ENCODE data around the gene MIB1. TPM values are rescaled to one million over a fixed set of nuclear protein-coding genes. Genes with fewer than 3 reads are reported as not detected.

The MIB1 gene
- total and polyA plus RNA-seq, 2 donors (not counting 1 experiment from before 2014, with no cell fraction given): 1.8 to 25.5 TPM

DNA sequence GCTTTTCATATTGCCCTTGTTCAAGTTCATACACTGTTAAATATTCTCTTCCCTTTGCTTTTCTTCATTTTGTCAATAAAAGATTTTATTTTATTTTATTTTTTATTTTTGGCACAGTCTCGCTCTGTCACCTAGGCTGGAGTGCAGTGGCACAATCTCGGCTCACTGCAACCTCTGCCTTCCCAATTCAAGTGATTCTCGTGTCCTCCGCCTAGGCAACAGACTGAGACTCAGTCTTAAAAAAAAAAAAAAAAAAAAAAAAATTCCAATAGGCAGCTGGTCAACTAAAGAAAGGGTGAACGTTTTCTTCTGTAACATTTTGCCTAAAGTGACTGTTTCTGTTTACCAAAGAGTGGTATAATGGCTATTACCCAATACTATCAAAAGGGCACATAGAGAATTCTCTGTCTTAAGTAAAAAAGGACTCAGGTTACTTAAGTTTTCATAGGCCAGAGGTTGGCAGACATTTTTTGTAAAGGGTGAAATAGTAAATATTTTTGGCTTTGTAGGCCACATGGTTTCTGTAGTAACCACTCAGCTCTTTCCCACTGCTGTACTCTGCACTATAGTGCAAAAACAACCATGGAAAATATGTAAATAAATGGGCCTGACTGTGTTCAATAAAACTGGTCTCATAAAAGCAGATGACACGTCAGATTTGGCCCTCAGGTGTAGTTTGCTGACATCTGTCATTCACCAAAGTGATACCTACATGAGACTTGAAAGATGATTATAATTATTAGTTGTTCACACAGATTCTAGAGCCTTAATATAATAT, 113.4 kb downstream of the MIB1 start:
- Histone ChIP-seq H2AFZ (ENCODE audit: insufficient read depth, low read depth, low read length, poor library complexity, severe bottlenecking) (no peak overlapping the region), H3K9me3 (ENCODE audit: control extremely low read depth in 1 of 3, control insufficient read depth in 2 of 3, insufficient read depth in 1 of 3, low read length in 2 of 3) (no peaks in the 10 kb centered on the region), H3K36me3 (replicated peaks in 1 of 2; ENCODE audit: control extremely low read depth in 1 of 2, control insufficient read depth in 1 of 2, extremely low read depth in 1 of 2, insufficient read depth in 2 of 2, low read length in 1 of 2) (peaks cover 2 to 3% of the 10 kb centered on the region in 2 experiments), H3K4me2 (replicated peaks; ENCODE audit: low read depth, low read length, poor library complexity, severe bottlenecking) (no peak overlapping the region), H3K27ac (ENCODE audit: low read length in 2 of 2) (peak overlapping the region in 1 of 2 donors; percentile 77), H3K27me3 (replicated peaks in 1 of 4; ENCODE audit: control extremely low read depth in 1 of 4, control insufficient read depth in 3 of 4, insufficient read depth in 4 of 4, low read length in 3 of 4) (no peaks in the 10 kb centered on the region), H3K4me1 (ENCODE audit: control insufficient read depth in 2 of 2, insufficient read depth in 2 of 2, low read length in 2 of 2) (peaks cover 11 to 15% of the 10 kb centered on the region in 2 donors), H4K20me1 (ENCODE audit: control insufficient read depth, insufficient read depth, low read length, poor library complexity, severe bottlenecking) (no peaks in the 10 kb centered on the region), H3K79me2 (ENCODE audit: control insufficient read depth, insufficient read depth, low read length) (no peaks in the 10 kb centered on the region), H3K9ac (ENCODE audit: low read length) (no peak overlapping the region), H3K4me3 (ENCODE audit: control extremely low read depth in 1 of 5, extremely low read depth in 1 of 5, insufficient read depth in 1 of 5, low read depth in 2 of 5, low read length in 4 of 5) (no peak overlapping the region)
- Mint-ChIP-seq H3K9me3 (ENCODE audit: insufficient read depth) (no peaks in the 10 kb centered on the region), H3K27me3 (no peaks in the 10 kb centered on the region), H3K4me3 (no peak overlapping the region), H3K4me1 (peaks cover 28% of the 10 kb centered on the region), H3K27ac (no peak overlapping the region)
- ChIA-PET POLR2A (no interaction called here), CTCF (interaction anchor here (0.6 to 1.1 kb wide), 2 partner anchors 12 to 76 kb away, joined by 3 read pairs; no protein-coding TSS in a partner anchor)
- intact Hi-C loops (cut with micrococcal nuclease): loop anchor here (5.0 kb wide), 1 partner anchor 242 kb away; the partner anchor contains the start of gene SNRPD1
- DNase-seq: no peak
- WGBS (ENCODE audit: insufficient coverage): 90% methylated on average over 2 of the region's 6 CpGs
- no peak for ATAC-seq (ENCODE audit: low read depth)
- TF ChIP-seq EZH2 (IDR thresholded peaks at IDR 0.05; ENCODE audit: borderline replicate concordance, insufficient read depth, low read depth, low read length, poor library complexity, severe bottlenecking): no peak
- TF ChIP-seq, protein P1, sequence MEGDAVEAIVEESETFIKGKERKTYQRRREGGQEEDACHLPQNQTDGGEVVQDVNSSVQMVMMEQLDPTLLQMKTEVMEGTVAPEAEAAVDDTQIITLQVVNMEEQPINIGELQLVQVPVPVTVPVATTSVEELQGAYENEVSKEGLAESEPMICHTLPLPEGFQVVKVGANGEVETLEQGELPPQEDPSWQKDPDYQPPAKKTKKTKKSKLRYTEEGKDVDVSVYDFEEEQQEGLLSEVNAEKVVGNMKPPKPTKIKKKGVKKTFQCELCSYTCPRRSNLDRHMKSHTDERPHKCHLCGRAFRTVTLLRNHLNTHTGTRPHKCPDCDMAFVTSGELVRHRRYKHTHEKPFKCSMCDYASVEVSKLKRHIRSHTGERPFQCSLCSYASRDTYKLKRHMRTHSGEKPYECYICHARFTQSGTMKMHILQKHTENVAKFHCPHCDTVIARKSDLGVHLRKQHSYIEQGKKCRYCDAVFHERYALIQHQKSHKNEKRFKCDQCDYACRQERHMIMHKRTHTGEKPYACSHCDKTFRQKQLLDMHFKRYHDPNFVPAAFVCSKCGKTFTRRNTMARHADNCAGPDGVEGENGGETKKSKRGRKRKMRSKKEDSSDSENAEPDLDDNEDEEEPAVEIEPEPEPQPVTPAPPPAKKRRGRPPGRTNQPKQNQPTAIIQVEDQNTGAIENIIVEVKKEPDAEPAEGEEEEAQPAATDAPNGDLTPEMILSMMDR (IDR thresholded peaks at IDR 0.05): no peak

DNA sequence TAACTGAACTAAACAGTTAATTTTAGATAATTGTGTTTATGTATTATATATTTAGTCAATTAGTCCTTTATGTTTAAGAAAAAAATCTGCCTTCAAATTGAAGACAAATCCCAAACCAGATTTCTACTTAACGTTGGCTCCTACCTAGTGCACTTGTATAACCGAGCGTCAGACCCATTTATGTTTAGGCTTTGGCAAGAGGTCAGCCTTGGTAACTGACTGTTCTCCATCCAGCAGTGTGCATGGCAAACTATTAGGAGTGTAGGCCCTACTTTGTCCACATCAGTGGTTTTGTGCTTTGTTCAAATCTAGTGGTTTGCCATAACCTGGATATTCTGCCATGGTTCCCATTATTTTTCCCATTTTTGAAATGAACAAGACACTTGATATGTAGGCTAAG, 114.8 kb downstream of the MIB1 start:
- Mint-ChIP-seq H3K4me3 (no peak overlapping the region), H3K4me1 (peaks cover 28% of the 10 kb centered on the region), H3K27me3 (no peaks in the 10 kb centered on the region), H3K9me3 (ENCODE audit: insufficient read depth) (no peaks in the 10 kb centered on the region), H3K27ac (no peak overlapping the region)
- H3K9ac ChIP-seq (ENCODE audit: low read length): no peak overlapping the region
- TF ChIP-seq, protein P1 (IDR thresholded peaks at IDR 0.05): no peak
- no peak for TF ChIP-seq EZH2 (IDR thresholded peaks at IDR 0.05; ENCODE audit: borderline replicate concordance, insufficient read depth, low read depth, low read length, poor library complexity, severe bottlenecking)
- H3K79me2 ChIP-seq (ENCODE audit: control insufficient read depth, insufficient read depth, low read length): no peaks in the 10 kb centered on the region
- ChIA-PET CTCF (no interaction called here), POLR2A (no interaction called here)
- no peaks in the 10 kb centered on the region for H3K9me3 ChIP-seq (ENCODE audit: control extremely low read depth in 1 of 3, control insufficient read depth in 2 of 3, insufficient read depth in 1 of 3, low read length in 2 of 3)
- H4K20me1 ChIP-seq (ENCODE audit: control insufficient read depth, insufficient read depth, low read length, poor library complexity, severe bottlenecking): no peaks in the 10 kb centered on the region
- WGBS (ENCODE audit: insufficient coverage): 100% methylated on average over 2 of the region's 3 CpGs
- no peak overlapping the region for H3K4me2 ChIP-seq (replicated peaks; ENCODE audit: low read depth, low read length, poor library complexity, severe bottlenecking)
- H2AFZ ChIP-seq (ENCODE audit: insufficient read depth, low read depth, low read length, poor library complexity, severe bottlenecking): no peak overlapping the region
- H3K27me3 ChIP-seq (replicated peaks in 1 of 4; ENCODE audit: control extremely low read depth in 1 of 4, control insufficient read depth in 3 of 4, insufficient read depth in 4 of 4, low read length in 3 of 4): no peaks in the 10 kb centered on the region
- H3K36me3 ChIP-seq (replicated peaks in 1 of 2; ENCODE audit: control extremely low read depth in 1 of 2, control insufficient read depth in 1 of 2, extremely low read depth in 1 of 2, insufficient read depth in 2 of 2, low read length in 1 of 2): peaks cover 0 to 7% of the 10 kb centered on the region in 2 experiments
- DNase-seq (no peak), ATAC-seq (ENCODE audit: low read depth) (no peak)
- intact Hi-C loops (cut with micrococcal nuclease): no loop called here
- no peak overlapping the region for H3K27ac ChIP-seq (ENCODE audit: low read length in 2 of 2)
- H3K4me3 ChIP-seq (ENCODE audit: control extremely low read depth in 1 of 5, extremely low read depth in 1 of 5, insufficient read depth in 1 of 5, low read depth in 2 of 5, low read length in 4 of 5): no peak overlapping the region
- H3K4me1 ChIP-seq (ENCODE audit: control insufficient read depth in 2 of 2, insufficient read depth in 2 of 2, low read length in 2 of 2): peaks cover 11 to 15% of the 10 kb centered on the region in 2 donors
